PFSK-1 (cell line): ENCODE measurements around the gene ABCF1.

Experiments used
- FOXP2 ChIP-seq: optimal IDR thresholded peaks from 2 replicates; pipeline ENCODE3; 2011; ENCODE audit warnings: borderline replicate concordance, control low read depth, inconsistent platforms; ENCODE audit not compliant: insufficient read depth; ENCODE audit errors: extremely low read length, extremely low read depth
- POLR2AphosphoS5 ChIP-seq: IDR thresholded peaks from 2 replicates; pipeline ENCODE4 v1.6.1; 2012; ENCODE audit warnings: low read depth, mild to moderate bottlenecking, control low read depth, low read length, moderate library complexity
- SIN3A ChIP-seq: IDR thresholded peaks from 2 replicates; pipeline ENCODE4 v1.6.1; 2012; ENCODE audit warnings: mild to moderate bottlenecking, low read length, moderate library complexity, borderline replicate concordance; ENCODE audit not compliant: insufficient read depth
- TAF1 ChIP-seq: IDR thresholded peaks from 2 replicates; pipeline ENCODE4 v1.6.1; 2012; ENCODE audit warnings: low read length, control low read depth, borderline replicate concordance; ENCODE audit not compliant: insufficient read depth
- TF ChIP-seq, protein P1 (sequence below), 2 experiments: IDR thresholded peaks; 2 replicates each; pipeline versions ENCODE4 v1.6.1 to v1.8.0; 2011 to 2012; ENCODE audit warnings: low read depth in 2 of 2, low read length in 2 of 2, control low read depth in 1 of 2, inconsistent platforms in 1 of 2, mild to moderate bottlenecking in 1 of 2, moderate library complexity in 1 of 2; ENCODE audit not compliant: insufficient read depth in 1 of 2

ABCF1 gene

GRCh38 chr6:30615958-30616810 is 44.9 kb downstream of the ABCF1 start:
- no peak for TF ChIP-seq TAF1
- TF ChIP-seq FOXP2 = no peak
- TF ChIP-seq SIN3A = 0 out of 2 replicates have a peak, but pooled peaks have one; percentile 25

DNA sequence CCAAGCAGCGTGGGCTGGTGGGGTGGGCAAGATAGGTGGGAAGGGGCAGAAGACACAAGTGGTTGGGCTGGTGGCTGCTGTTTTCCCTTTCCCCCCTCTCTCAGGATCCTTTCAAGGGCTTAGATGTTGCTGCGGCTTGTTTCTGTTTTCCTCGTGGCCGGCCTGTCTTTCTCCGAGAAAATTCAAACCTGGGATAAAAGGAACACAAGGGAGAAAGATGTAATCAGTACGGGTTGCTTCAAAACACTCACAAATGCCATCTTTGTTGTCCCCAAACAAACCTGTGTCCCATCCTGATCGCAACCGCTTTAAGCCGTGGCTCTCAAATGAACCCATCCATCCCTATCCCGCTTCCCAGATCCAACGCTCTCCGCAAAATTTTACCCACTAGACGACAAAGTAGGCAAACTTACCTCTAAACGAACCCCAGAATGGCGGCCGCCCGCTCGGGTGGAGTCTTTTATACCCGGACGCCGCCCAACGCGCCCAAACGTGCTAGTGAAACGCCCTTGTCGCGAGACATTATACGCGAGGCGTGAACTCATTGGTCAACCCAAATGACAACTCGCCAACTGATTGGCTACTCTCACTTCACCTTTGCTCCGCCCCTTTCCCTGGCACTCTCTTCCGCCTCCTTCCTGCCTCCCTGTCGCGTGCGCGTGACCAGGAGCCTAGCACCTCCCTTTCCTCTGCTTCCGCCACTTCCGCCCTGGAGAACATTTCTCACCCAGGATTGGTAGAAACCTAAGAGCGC is 45.7 kb downstream of the ABCF1 start, which contains the start of gene PPP1R10:
PPP1R10 (minus strand) TSS at position 433 of the 754 bp plus-strand sequence. CDS start 7,299 bp downstream, outside the sequence.
- peak; percentile 100 for TF ChIP-seq TAF1
- peak; percentile 100 for TF ChIP-seq POLR2AphosphoS5
- no peak for TF ChIP-seq FOXP2
- peak; percentile 53; the same call in 1 of the 2 replicates for TF ChIP-seq SIN3A
- TF ChIP-seq, protein P1, sequence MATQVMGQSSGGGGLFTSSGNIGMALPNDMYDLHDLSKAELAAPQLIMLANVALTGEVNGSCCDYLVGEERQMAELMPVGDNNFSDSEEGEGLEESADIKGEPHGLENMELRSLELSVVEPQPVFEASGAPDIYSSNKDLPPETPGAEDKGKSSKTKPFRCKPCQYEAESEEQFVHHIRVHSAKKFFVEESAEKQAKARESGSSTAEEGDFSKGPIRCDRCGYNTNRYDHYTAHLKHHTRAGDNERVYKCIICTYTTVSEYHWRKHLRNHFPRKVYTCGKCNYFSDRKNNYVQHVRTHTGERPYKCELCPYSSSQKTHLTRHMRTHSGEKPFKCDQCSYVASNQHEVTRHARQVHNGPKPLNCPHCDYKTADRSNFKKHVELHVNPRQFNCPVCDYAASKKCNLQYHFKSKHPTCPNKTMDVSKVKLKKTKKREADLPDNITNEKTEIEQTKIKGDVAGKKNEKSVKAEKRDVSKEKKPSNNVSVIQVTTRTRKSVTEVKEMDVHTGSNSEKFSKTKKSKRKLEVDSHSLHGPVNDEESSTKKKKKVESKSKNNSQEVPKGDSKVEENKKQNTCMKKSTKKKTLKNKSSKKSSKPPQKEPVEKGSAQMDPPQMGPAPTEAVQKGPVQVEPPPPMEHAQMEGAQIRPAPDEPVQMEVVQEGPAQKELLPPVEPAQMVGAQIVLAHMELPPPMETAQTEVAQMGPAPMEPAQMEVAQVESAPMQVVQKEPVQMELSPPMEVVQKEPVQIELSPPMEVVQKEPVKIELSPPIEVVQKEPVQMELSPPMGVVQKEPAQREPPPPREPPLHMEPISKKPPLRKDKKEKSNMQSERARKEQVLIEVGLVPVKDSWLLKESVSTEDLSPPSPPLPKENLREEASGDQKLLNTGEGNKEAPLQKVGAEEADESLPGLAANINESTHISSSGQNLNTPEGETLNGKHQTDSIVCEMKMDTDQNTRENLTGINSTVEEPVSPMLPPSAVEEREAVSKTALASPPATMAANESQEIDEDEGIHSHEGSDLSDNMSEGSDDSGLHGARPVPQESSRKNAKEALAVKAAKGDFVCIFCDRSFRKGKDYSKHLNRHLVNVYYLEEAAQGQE (IDR thresholded peaks at IDR 0.05; ENCODE audit: insufficient read depth in 1 of 2, low read depth in 2 of 2, low read length in 2 of 2) = peak in 1 of 2 experiments; percentile 78; a peak in 1 of 4 replicates

DNA sequence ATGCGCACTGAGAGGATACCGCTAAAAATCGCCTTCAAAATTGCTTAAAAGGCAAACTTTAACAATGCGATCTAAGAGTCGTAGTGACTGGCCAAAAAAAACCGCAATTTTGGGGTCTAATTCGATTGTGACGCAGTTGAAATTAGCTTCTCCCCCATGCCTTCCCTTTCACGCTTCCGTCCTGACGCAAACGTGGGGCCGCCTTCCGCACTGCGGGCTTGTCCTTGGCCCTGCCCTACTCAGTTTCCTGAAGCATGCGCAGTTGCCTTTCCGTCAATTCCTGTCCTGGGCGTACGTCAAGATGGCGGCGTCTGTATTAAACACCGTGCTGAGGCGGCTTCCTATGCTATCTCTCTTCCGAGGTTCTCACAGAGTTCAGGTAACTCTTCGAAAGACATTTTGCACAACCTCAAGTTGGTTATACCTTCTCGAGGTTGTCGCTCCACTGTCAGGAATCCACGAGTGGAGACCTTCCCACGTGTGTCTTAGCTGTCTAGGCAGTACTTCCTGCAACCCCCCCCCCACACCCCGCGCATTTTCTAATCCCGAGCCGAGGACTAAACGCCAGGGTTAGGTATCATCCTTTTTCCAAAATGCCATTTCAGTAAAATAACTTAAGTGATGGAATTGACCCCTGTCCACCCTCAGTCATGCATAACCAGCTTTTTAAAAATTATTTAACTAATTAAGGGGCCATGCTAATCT is 46.5 kb downstream of the ABCF1 start, which contains the start of gene MRPS18B:
MRPS18B (plus strand) TSS at position 276 of the 705 bp plus-strand sequence; CDS start at position 302, 26 bp downstream.
- TF ChIP-seq FOXP2 = peak; percentile 26
- TF ChIP-seq SIN3A = 0 out of 2 replicates have a peak, but pooled peaks have one; percentile 79
- TF ChIP-seq, protein P1 (IDR thresholded peaks at IDR 0.05; ENCODE audit: insufficient read depth in 1 of 2, low read depth in 2 of 2, low read length in 2 of 2) = peak; percentile 26 to 54; a peak in 2 of 4 replicates
- peak; percentile 81 for TF ChIP-seq POLR2AphosphoS5
- peak; percentile 98 for TF ChIP-seq TAF1

DNA sequence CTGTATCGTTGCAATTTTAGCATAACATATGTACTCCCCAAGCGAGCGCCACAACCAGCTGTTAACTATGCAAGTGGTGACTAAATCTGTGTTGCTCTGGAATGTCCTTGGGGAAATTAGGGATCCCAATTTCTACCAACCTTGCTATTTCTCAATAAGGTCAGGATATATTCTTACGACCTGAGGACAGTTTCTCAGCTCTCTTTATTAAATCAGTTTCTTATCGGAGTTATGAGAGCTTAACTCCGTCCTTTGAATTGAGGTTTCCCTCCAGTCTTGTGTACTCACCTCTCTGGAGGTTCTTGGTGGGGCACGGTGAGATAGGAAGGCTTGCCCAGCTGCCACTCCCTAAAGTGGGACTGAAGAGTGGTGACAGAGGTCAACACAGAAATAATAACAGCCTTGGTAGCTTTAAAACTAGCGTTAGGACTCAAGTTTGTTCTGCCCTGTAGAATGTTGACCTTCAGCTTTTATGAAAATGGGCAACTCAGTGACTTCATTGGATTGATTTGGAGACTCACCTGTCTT is 47.1 kb downstream of the ABCF1 start:
- TF ChIP-seq SIN3A (no peak), TAF1 (no peak), FOXP2 (no peak), POLR2AphosphoS5 (no peak; the same call in 1 of the 2 replicates)
- TF ChIP-seq, protein P1 (IDR thresholded peaks at IDR 0.05; ENCODE audit: insufficient read depth in 1 of 2, low read depth in 2 of 2, low read length in 2 of 2) = no peak

DNA sequence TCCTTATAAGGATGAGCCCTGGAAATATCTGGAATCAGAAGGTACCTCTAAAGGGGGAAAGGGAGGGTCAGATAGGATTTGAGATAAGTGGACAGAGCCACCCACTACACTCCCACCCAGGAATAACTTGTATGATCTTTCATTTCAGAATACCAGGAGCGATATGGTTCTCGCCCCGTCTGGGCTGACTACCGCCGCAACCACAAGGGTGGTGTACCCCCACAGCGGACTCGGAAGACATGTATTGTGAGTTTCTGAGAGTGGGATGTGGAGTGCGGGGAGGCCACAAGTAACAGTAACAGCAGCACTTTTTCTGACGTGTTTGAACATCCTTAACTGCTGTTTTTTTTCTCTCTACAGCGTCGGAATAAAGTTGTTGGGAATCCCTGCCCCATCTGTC is 48.3 kb downstream of the ABCF1 start:
- TF ChIP-seq SIN3A = no peak
- no peak for TF ChIP-seq TAF1
- TF ChIP-seq, protein P1 (IDR thresholded peaks at IDR 0.05; ENCODE audit: insufficient read depth in 1 of 2, low read depth in 2 of 2, low read length in 2 of 2) = no peak
- TF ChIP-seq FOXP2 = no peak
